H1 (cell line): ENCODE measurements around the gene ZNF407. TPM values are rescaled to one million over a fixed set of nuclear protein-coding genes. Genes with fewer than 3 reads are reported as not detected.

Experiments used
- CTCF ChIA-PET: fragments of 300-600 bp; sonication (Branson Sonifier 250); formaldehyde crosslinking; loops from one replicate; lab custom pipeline; 2021; ENCODE audit not compliant: partially characterized antibody; lab: Charles Lee
- POLR2A ChIA-PET: fragments of 300-600 bp; sonication (Branson Sonifier 250); formaldehyde crosslinking; loops from one replicate; lab custom pipeline; 2021; ENCODE audit warnings: inconsistent platforms; ENCODE audit not compliant: partially characterized antibody; lab: Charles Lee
- DNase-seq, 2 experiments: peaks; one replicate each; pipeline versions ENCODE4 v3.0.0 to v3.0.0-alpha.2; 2010 to 2022; ENCODE audit warnings: low spot score in 2 of 2, low read depth in 1 of 2, mixed read lengths in 1 of 2
- FAIRE-seq: peaks from 2 replicates; lab custom pipeline; 2011; peaks lifted over from hg19 to GRCh38; lab: Jason Lieb, UNC
- H2AFZ ChIP-seq: 2 replicates; pipeline ENCODE4 v1.8.1; 2012; ENCODE audit warnings: low read length, inconsistent platforms
- H2AK5ac ChIP-seq: 2 replicates; pipeline ENCODE4 v1.6.1; 2013; ENCODE audit warnings: low read depth, low read length
- H2BK120ac ChIP-seq: replicated peaks from 2 replicates; pipeline ENCODE3; 2013; ENCODE audit warnings: low read depth, low read length, inconsistent platforms
- H2BK12ac ChIP-seq: 2 replicates; pipeline ENCODE4 v1.6.1; 2013; ENCODE audit warnings: low read depth, low read length
- H2BK15ac ChIP-seq: 2 replicates; pipeline ENCODE4 v1.6.1; 2013; ENCODE audit warnings: low read length
- H2BK20ac ChIP-seq: 2 replicates; pipeline ENCODE4 v1.6.1; 2013; ENCODE audit warnings: low read length
- H2BK5ac ChIP-seq: 2 replicates; pipeline ENCODE4 v1.6.1; 2013; ENCODE audit warnings: low read depth, low read length
- H3K14ac ChIP-seq: 2 replicates; pipeline ENCODE4 v1.6.1; 2013; ENCODE audit warnings: inconsistent platforms; ENCODE audit not compliant: insufficient read length
- H3K18ac ChIP-seq: 2 replicates; pipeline ENCODE4 v1.6.1; 2013; ENCODE audit warnings: low read length; ENCODE audit errors: extremely low read depth
- H3K23ac ChIP-seq: 2 replicates; pipeline ENCODE4 v1.6.1; 2013; ENCODE audit warnings: inconsistent platforms; ENCODE audit not compliant: insufficient read length
- H3K23me2 ChIP-seq: 2 replicates; pipeline ENCODE4 v1.6.1; 2013; ENCODE audit warnings: low read depth, low read length
- H3K27ac ChIP-seq: 2 replicates; pipeline ENCODE4 v1.6.1; 2011; ENCODE audit warnings: low read depth, low read length, inconsistent platforms
- H3K27me3 ChIP-seq, 4 experiments: replicated peaks in 1 of 4; 1 replicate in 1 of 4; 2 replicates in 3 of 4; pipeline versions ENCODE4 v1.6.1 to v1.8.1; 2011 to 2013; ENCODE audit warnings: low read length in 3 of 4, mild to moderate bottlenecking in 3 of 4, inconsistent platforms in 2 of 4, mixed read lengths in 2 of 4, moderate library complexity in 1 of 4; ENCODE audit not compliant: control insufficient read depth in 3 of 4, insufficient read depth in 3 of 4; ENCODE audit errors: extremely low read depth in 1 of 4
- H3K36me3 ChIP-seq, 4 experiments: 2 replicates each; pipeline versions ENCODE4 v1.6.1 to v1.8.1; 2011 to 2013; ENCODE audit warnings: mild to moderate bottlenecking in 4 of 4, low read length in 3 of 4, moderate library complexity in 2 of 4, control low read depth in 1 of 4, inconsistent platforms in 1 of 4; ENCODE audit not compliant: insufficient read depth in 4 of 4, control insufficient read depth in 2 of 4
- H3K4ac ChIP-seq: replicated peaks from 2 replicates; pipeline ENCODE3; 2013; ENCODE audit warnings: low read length, low read depth, mixed read lengths, inconsistent platforms; ENCODE audit not compliant: insufficient read length
- H3K4me1 ChIP-seq, 4 experiments: replicated peaks in 1 of 4; 1 replicate in 1 of 4; 2 replicates in 3 of 4; pipeline versions ENCODE4 v1.6.1 to v1.8.1; 2011 to 2013; ENCODE audit warnings: low read length in 3 of 4, inconsistent platforms in 2 of 4, mixed read lengths in 1 of 4; ENCODE audit not compliant: insufficient read depth in 4 of 4, control insufficient read depth in 3 of 4
- H3K4me2 ChIP-seq, 2 experiments: 2 replicates each; pipeline versions ENCODE4 v1.6.1 to v1.8.1; 2011 to 2013; ENCODE audit warnings: low read depth in 2 of 2, low read length in 2 of 2, control low read depth in 1 of 2, inconsistent platforms in 1 of 2, mild to moderate bottlenecking in 1 of 2; ENCODE audit not compliant: insufficient read depth in 1 of 2
- H3K4me3 ChIP-seq, 4 experiments: fragments of 200-600, 300-600 bp in 1 of 4; sonication (generic), shearing (Covaris generic), sonication (Bioruptor Twin) in 1 of 4; 2 replicates each; pipeline versions ENCODE4 v1.5.1 to v1.8.1; 2011 to 2016; ENCODE audit warnings: low read length in 4 of 4, low read depth in 3 of 4, control low read depth in 2 of 4, inconsistent platforms in 2 of 4, mild to moderate bottlenecking in 2 of 4, mixed read lengths in 1 of 4, moderate library complexity in 1 of 4; ENCODE audit not compliant: insufficient read depth in 2 of 4; ENCODE audit errors: extremely low read depth in 1 of 4
- H3K56ac ChIP-seq: replicated peaks from 2 replicates; pipeline ENCODE3; 2013; ENCODE audit warnings: low read depth, mild to moderate bottlenecking, mixed read lengths, low read length, inconsistent platforms; ENCODE audit not compliant: insufficient read length
- H3K79me1 ChIP-seq: 2 replicates; pipeline ENCODE4 v1.6.1; 2013; ENCODE audit warnings: low read depth, low read length, control low read depth
- H3K79me2 ChIP-seq, 2 experiments: 2 replicates each; pipeline versions ENCODE4 v1.6.1 to v1.8.1; 2012 to 2013; ENCODE audit warnings: low read length in 2 of 2, mild to moderate bottlenecking in 2 of 2, inconsistent platforms in 1 of 2; ENCODE audit not compliant: insufficient read depth in 2 of 2, control insufficient read depth in 1 of 2
- H3K9ac ChIP-seq, 4 experiments: replicated peaks in 1 of 4; 1 replicate in 1 of 4; 2 replicates in 3 of 4; pipeline versions ENCODE4 v1.6.1 to v1.8.1; 2011 to 2013; ENCODE audit warnings: low read depth in 3 of 4, low read length in 3 of 4, control low read depth in 2 of 4, mild to moderate bottlenecking in 2 of 4, moderate library complexity in 2 of 4, inconsistent platforms in 1 of 4; ENCODE audit errors: extremely low read depth in 1 of 4
- H3K9me3 ChIP-seq, 2 experiments: 2 replicates each; pipeline versions ENCODE4 v1.6.1 to v1.8.1; 2012 to 2013; ENCODE audit warnings: mild to moderate bottlenecking in 2 of 2, moderate library complexity in 2 of 2, control low read depth in 1 of 2, inconsistent platforms in 1 of 2, low read depth in 1 of 2, low read length in 1 of 2, mixed read lengths in 1 of 2; ENCODE audit not compliant: insufficient read depth in 2 of 2
- H4K20me1 ChIP-seq, 2 experiments: replicated peaks in 1 of 2; 2 replicates each; pipeline versions ENCODE3 to v1.8.1; 2011 to 2013; ENCODE audit warnings: inconsistent platforms in 2 of 2, low read length in 2 of 2, mild to moderate bottlenecking in 1 of 2; ENCODE audit not compliant: insufficient read depth in 2 of 2, control insufficient read depth in 1 of 2
- H4K5ac ChIP-seq: 2 replicates; pipeline ENCODE4 v1.6.1; 2013; ENCODE audit warnings: low read length, low read depth, mixed read lengths, inconsistent platforms; ENCODE audit not compliant: insufficient read length
- H4K8ac ChIP-seq: 2 replicates; pipeline ENCODE4 v1.8.0; 2013; ENCODE audit warnings: mild to moderate bottlenecking, moderate library complexity, low read length, inconsistent platforms; ENCODE audit not compliant: insufficient read depth; ENCODE audit errors: extremely low read depth
- H4K91ac ChIP-seq: replicated peaks from 2 replicates; pipeline ENCODE3; 2013; ENCODE audit warnings: low read length, mixed read lengths, inconsistent platforms; ENCODE audit not compliant: insufficient read length
- CBX5 ChIP-seq: fragments of 300-800, 300-1000 bp; sonication (generic); IDR thresholded peaks from 2 replicates; pipeline ENCODE4 v1.7.1; 2016; ENCODE audit warnings: antibody characterized with exemption, low read length, low read depth
- CBX8 ChIP-seq: fragments of 300-800, 300-1000 bp; sonication (generic); IDR thresholded peaks from 2 replicates; pipeline ENCODE4 v1.7.1; 2016; ENCODE audit warnings: low read depth, low read length, borderline replicate concordance
- EGR1 ChIP-seq: IDR thresholded peaks from 2 replicates; pipeline ENCODE4 v1.6.1; 2011; ENCODE audit warnings: low read depth, low read length, borderline replicate concordance
- FOSL1 ChIP-seq: IDR thresholded peaks from 2 replicates; pipeline ENCODE4 v1.6.1; 2011; ENCODE audit warnings: mild to moderate bottlenecking, low read depth, low read length, moderate library complexity; ENCODE audit not compliant: insufficient read depth
- GABPA ChIP-seq: IDR thresholded peaks from 2 replicates; pipeline ENCODE4 v1.6.1; 2011; ENCODE audit warnings: mild to moderate bottlenecking, low read length, moderate library complexity, borderline replicate concordance; ENCODE audit not compliant: insufficient read depth
- MAFK ChIP-seq: IDR thresholded peaks from 2 replicates; pipeline ENCODE4 v1.6.1; 2012; ENCODE audit warnings: low read depth, mild to moderate bottlenecking, improper control_type of control experiment, low read length
- MAX ChIP-seq: IDR thresholded peaks from 2 replicates; pipeline ENCODE4 v1.6.1; 2012; ENCODE audit warnings: inconsistent platforms
- NANOG ChIP-seq: IDR thresholded peaks from 2 replicates; pipeline ENCODE4 v1.6.1; 2011; ENCODE audit warnings: low read length, low read depth, mild to moderate bottlenecking, inconsistent platforms; ENCODE audit not compliant: insufficient read depth, poor library complexity, severe bottlenecking
- RAD21 ChIP-seq, 2 experiments: IDR thresholded peaks in 1 of 2; conservative IDR thresholded peaks in 1 of 2; 2 replicates each; pipeline ENCODE4 v1.6.1; 2011; ENCODE audit warnings: low read depth in 2 of 2, low read length in 2 of 2, improper control_type of control experiment in 1 of 2, inconsistent platforms in 1 of 2, mild to moderate bottlenecking in 1 of 2, moderate library complexity in 1 of 2
- RFX5 ChIP-seq: IDR thresholded peaks from 2 replicates; pipeline ENCODE4 v1.6.1; 2011; ENCODE audit warnings: low read depth, low read length, improper control_type of control experiment, borderline replicate concordance
- SAP30 ChIP-seq: fragments of 300-600 bp; sonication (generic); IDR thresholded peaks from 2 replicates; pipeline ENCODE4 v1.7.1; 2012; ENCODE audit warnings: low read length, moderate library complexity, mild to moderate bottlenecking, inconsistent platforms; ENCODE audit not compliant: insufficient read depth, insufficient replicate concordance
- YY1 ChIP-seq: IDR thresholded peaks from 2 replicates; pipeline ENCODE4 v1.6.1; 2011; ENCODE audit warnings: low read depth, mild to moderate bottlenecking, low read length
- WGBS, 2 experiments: shearing (Covaris generic) in 1 of 2; methylation state at CpG; one replicate each; pipeline versions ENCODE4 v1.1.6 to v1.1.7; 2013 to 2015; ENCODE audit warnings: low lambda C conversion rate in 2 of 2, mixed read lengths in 2 of 2, inconsistent platforms in 1 of 2, low coverage in 1 of 2, missing lambda C conversion rate in 1 of 2; ENCODE audit not compliant: insufficient replicate concordance in 2 of 2, insufficient coverage in 1 of 2, insufficient read length in 1 of 2; ENCODE audit errors: extremely low coverage in 1 of 2, missing lambda C conversion rate in 1 of 2; 5-methylcytosine and 5-hydroxymethylcytosine counted together
- polyA plus RNA-seq, 7 experiments: library from polyadenylated mRNA; depleted of rRNA in 3 of 7; stranded (reverse) in 5 of 7; unstranded in 2 of 7; fragments of >200 nt in 5 of 7; fragments of 200-250 nt in 2 of 7; gene quantifications; 1 replicate in 5 of 7; 2 replicates in 1 of 7; 4 replicates in 1 of 7; pipeline versions ENCODE4 v1.2.1 to v1.2.3, GENCODE V29; 2011 to 2013; ENCODE audit warnings: missing spikeins in 2 of 7, mixed read lengths in 2 of 7
- total RNA-seq: library from RNA; stranded (reverse); fragmentation: NEBNext Ultra II Directional; extraction: Animal tissue kit (Norgen Biotek cat#: 25700); gene quantifications from 2 replicates; pipeline ENCODE4 v1.2.1, GENCODE V29; 2021

Gene ZNF407
- total and polyA plus RNA-seq, 2 of the 8 experiments (the other 6 are each of a cell fraction or from before 2014, with no cell fraction given) = 1.5 to 6.8 TPM

GRCh38 chr18:75072672-75073371 lies 475.2 kb downstream of the ZNF407 start:
- H3K9me3 ChIP-seq = peaks cover 0 to 1% of the 10 kb centered on the region in 2 experiments; a peak in 1 of 4 replicates
- no peak overlapping the region for H3K18ac ChIP-seq
- no peak overlapping the region for H3K27ac ChIP-seq
- H3K27me3 ChIP-seq = no peaks in the 10 kb centered on the region
- H2BK15ac ChIP-seq = no peak overlapping the region
- no peaks in the 10 kb centered on the region for H3K36me3 ChIP-seq
- H2BK12ac ChIP-seq = no peak overlapping the region
- no peak overlapping the region for H3K56ac ChIP-seq
- no peak overlapping the region for H2AFZ ChIP-seq
- no peak overlapping the region for H2BK5ac ChIP-seq
- no peak overlapping the region for H3K4ac ChIP-seq
- no peak overlapping the region for H3K4me3 ChIP-seq
- FAIRE-seq = no peak
- H3K79me2 ChIP-seq = no peaks in the 10 kb centered on the region
- H3K4me2 ChIP-seq = no peak overlapping the region
- no peaks in the 10 kb centered on the region for H3K79me1 ChIP-seq
- ChIA-PET POLR2A (no interaction called here), CTCF (interaction anchor here (1.0 kb wide), 2 partner anchors 12 to 1275 kb away, joined by 3 to 4 read pairs; no protein-coding TSS in a partner anchor)
- peak overlapping the region; percentile 14; the same call in 1 of the 2 replicates for H4K8ac ChIP-seq
- no peaks in the 10 kb centered on the region for H3K23me2 ChIP-seq
- H2AK5ac ChIP-seq = no peak overlapping the region
- H4K5ac ChIP-seq = no peak overlapping the region
- H3K14ac ChIP-seq = no peak overlapping the region
- no peak overlapping the region for H2BK120ac ChIP-seq
- no peak overlapping the region for H2BK20ac ChIP-seq
- H3K4me1 ChIP-seq = peaks cover 0 to 4% (median 0%) of the 10 kb centered on the region in 4 experiments; a peak in 2 of 7 replicates
- no peak overlapping the region for H4K91ac ChIP-seq
- peak in 1 of 2 experiments; percentile 33 for DNase-seq
- WGBS, 2 experiments = 93% methylated on average over 13 of the region's 21 CpGs; no CpG with 5 or more reads in 1 of the 2 experiments
- H3K23ac ChIP-seq = no peak overlapping the region
- H3K9ac ChIP-seq = no peak overlapping the region
- H4K20me1 ChIP-seq = no peaks in the 10 kb centered on the region
- TF ChIP-seq MAFK (no peak), GABPA (no peak), RAD21 (IDR thresholded peaks at IDR 0.05 in 1 of 2, conservative IDR thresholded peaks at IDR 0.05 in 1 of 2; ENCODE audit: low read depth in 2 of 2, low read length in 2 of 2) (no peak; a peak in 1 of 4 replicates), MAX (no peak), NANOG (no peak), YY1 (no peak), CBX8 (no peak), SAP30 (no peak), EGR1 (no peak), CBX5 (no peak), FOSL1 (no peak), RFX5 (no peak)
